AG09319 (cell line): ENCODE results near the gene RPL22.

ENCODE experiments used
- DNase-seq: peaks from one replicate; pipeline ENCODE4 v3.0.0-alpha.2; 2010; ENCODE audit warnings: low read depth; ENCODE audit errors: extremely low read depth
- TF ChIP-seq, protein P1 (sequence below): IDR thresholded peaks from 2 replicates; pipeline ENCODE4 v1.5.1; 2011; ENCODE audit warnings: low read depth, mild to moderate bottlenecking, inconsistent platforms, low read length, moderate library complexity

RPL22 gene

GRCh38 chr1:6152882-6153281, 46.5 kb downstream of the RPL22 start:
- no peak for DNase-seq
- TF ChIP-seq, protein P1, sequence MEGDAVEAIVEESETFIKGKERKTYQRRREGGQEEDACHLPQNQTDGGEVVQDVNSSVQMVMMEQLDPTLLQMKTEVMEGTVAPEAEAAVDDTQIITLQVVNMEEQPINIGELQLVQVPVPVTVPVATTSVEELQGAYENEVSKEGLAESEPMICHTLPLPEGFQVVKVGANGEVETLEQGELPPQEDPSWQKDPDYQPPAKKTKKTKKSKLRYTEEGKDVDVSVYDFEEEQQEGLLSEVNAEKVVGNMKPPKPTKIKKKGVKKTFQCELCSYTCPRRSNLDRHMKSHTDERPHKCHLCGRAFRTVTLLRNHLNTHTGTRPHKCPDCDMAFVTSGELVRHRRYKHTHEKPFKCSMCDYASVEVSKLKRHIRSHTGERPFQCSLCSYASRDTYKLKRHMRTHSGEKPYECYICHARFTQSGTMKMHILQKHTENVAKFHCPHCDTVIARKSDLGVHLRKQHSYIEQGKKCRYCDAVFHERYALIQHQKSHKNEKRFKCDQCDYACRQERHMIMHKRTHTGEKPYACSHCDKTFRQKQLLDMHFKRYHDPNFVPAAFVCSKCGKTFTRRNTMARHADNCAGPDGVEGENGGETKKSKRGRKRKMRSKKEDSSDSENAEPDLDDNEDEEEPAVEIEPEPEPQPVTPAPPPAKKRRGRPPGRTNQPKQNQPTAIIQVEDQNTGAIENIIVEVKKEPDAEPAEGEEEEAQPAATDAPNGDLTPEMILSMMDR = no peak

DNA sequence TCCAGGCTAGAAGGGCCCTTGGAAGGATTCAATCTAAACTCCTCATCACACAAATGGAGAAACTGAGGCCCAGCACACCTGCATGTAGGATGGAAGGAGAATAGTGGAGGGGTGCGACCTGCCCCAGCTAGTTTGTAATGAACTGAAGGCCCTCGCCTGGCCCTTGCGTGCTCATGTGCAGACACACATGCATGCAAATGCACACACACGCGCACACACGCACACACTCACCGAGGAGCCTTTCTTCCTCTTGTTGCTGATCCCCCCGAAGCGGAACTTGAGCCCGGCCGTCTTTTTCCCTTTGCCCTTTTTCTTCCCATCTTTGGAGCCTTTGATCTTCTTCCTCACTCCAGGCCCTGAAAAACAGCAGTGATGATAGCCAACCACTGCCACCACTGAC, 47.2 kb downstream of the RPL22 start:
- TF ChIP-seq, protein P1 = no peak
- no peak for DNase-seq

GRCh38 chr1:6151291-6151822, 48.0 kb downstream of the RPL22 start:
- TF ChIP-seq, protein P1 = no peak
- DNase-seq = no peak

DNA sequence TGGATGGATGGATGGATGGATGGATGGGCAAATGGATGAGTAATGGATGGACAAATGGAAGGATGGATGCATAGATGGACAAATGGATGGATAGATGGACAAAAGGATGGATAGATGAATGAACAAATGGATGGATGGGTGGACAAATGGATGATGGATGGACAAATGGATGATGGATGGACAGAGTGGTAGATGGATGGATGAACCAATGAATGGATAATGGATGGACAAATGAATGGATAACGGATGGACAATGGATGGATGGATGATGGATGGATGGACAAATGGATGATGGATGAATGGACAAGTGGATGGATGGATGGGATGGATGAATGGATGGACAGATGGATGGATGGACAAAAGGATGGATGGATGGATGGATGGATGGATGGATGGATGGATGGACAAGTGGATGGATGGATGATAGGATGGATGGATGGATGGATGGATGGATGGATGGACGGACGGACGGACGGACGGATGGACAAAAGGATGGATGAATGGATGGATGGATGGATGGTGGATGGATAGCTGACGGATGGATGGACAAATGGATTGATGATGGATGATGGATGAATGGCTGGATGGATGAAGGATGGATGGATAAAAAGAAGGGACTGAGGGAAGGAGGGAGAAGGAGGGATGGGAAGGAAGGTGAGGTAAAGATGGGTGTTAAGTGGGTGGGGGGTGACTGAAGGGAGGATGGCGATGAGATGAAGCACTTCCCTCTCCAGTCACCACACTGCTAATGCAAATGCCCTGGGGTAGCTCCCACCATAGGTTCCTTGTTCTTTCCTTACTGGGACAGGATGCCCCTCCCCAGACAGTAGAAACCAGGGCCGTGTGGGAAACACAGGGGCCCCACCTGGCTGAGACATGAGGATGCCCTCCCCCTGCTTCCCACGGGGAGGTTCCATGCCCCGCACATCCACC, 49.1 kb downstream of the RPL22 start:
- TF ChIP-seq, protein P1 = no peak
- no peak for DNase-seq

- no peak for DNase-seq
- TF ChIP-seq, protein P1 = no peak
Observed at GRCh38 chr1:6149597-6149996, 49.8 kb downstream of the RPL22 start.

DNA sequence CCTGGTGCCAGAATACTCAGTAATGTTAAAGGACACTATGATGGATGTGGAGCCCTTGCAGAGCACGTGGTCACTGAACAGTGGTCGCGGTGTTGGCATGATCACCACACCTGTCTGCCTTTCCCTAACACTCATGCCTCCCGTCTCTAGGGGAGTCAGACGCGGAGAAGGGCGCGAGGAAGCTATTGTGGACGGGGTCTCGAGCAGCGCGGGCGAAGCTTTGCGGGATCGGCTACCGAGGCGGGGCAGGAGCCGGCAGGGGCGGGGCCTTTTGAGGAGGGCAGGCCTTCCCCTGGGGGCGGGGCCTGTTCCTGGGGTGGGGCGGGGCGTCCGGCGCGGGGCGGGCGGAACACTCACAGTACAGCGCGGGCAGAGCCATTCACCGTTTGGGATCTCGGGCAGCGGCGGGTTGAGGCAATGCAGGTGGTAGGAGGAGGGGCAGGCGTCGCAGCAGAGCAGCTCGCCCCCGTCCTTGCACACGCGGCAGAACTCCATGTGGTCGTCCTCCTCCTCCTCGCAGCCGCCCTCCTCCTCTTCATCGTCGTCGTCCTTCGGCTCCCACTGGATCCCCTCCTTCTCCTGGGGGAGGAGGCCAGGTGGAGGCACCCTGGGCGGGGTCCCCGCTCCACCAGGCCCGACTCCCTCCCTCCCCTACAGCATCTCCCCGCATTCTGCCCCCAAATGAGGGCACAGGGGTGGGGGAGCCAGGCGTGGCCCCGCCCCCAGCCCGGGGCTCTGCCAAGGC, 50.7 kb downstream of the RPL22 start:
- no peak for DNase-seq
- TF ChIP-seq, protein P1 = no peak
